Measurements from ENCODE around the gene CHI3L1. TPM values are rescaled to one million over a fixed set of nuclear protein-coding genes. Genes with fewer than 3 reads are reported as not detected.
A peak's percentile ranks its signal among the peaks of the same experiment; 100 is the strongest.

The CHI3L1 gene
- total and polyA plus RNA-seq, 10 of the 15 experiments (the other 5 are each of a cell fraction or from before 2014, with no cell fraction given) = 0.10 to 1.7 (median 0.39) TPM

DNA sequence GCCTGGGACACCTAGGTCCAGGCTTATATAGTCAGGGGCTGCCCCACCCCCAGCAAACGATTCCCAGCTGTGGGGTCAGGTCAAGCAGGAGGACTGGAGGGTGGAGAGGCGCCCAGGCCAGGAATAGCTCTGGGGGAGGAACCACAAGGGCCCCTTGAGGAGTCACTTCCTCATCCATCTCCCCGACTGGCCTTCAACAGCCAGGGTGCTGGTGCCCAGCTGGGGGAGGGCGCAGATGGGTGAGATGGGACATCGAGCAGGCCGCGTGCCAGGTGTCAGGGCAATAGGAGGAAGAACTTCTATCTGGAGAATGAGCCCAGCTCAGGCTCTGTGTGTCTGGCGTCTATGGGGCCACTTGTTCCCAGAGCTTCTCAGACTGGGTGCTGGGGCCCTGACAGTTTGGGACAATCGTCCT, 10.7 kb downstream of the CHI3L1 start:
- H3K9me3 ChIP-seq (replicated peaks; ENCODE audit: control insufficient read depth, insufficient read depth, low read length) = no peaks in the 10 kb centered on the region
- no TSS peak for BruUV-seq (replicated peaks)
- no peaks in the 10 kb centered on the region for H3K36me3 ChIP-seq (ENCODE audit: control insufficient read depth in 2 of 2, insufficient read depth in 2 of 2, low read length in 1 of 2)
- ATAC-seq (no peak), DNase-seq (ENCODE audit: low read depth, low spot score) (no peak), FAIRE-seq (no peak)
- peaks cover 7% of the 10 kb centered on the region; the same call in 1 of the 2 replicates for H3K4me1 ChIP-seq (ENCODE audit: control insufficient read depth, insufficient read depth, low read length)
- ChIA-PET SMC1A (ENCODE audit: uncharacterized antibody, unreplicated experiment) (interaction anchor here (0.7 to 1.2 kb wide), 3 partner anchors 43 to 136 kb away, joined by 3 read pairs; no protein-coding TSS in a partner anchor), CTCF (interaction anchor here (0.8 to 2.1 kb wide), 8 partner anchors 10 to 526 kb away, joined by 3 to 18 read pairs (median 4); partner anchors contain the start of gene CHI3L1), POLR2A (no interaction called here), RAD21 (ENCODE audit: unreplicated experiment) (interaction anchor here (1.4 to 1.7 kb wide), 2 partner anchors 9 to 41 kb away, joined by 4 to 9 read pairs; no protein-coding TSS in a partner anchor)
- H3K4me2 ChIP-seq (ENCODE audit: control insufficient read depth, insufficient read depth) = no peak overlapping the region
- H3K27ac ChIP-seq (ENCODE audit: control insufficient read depth, insufficient read depth) = no peak overlapping the region
- 2% methylated on average over 9 of the region's 9 CpGs for WGBS (ENCODE audit: insufficient coverage, insufficient replicate concordance, low lambda C conversion rate, missing lambda C conversion rate)
- H4K20me1 ChIP-seq (ENCODE audit: control insufficient read depth, insufficient read depth) = no peaks in the 10 kb centered on the region
- in situ Hi-C loops (cut with MboI) = no loop called here
- H3K79me2 ChIP-seq (ENCODE audit: control insufficient read depth, insufficient read depth, low read length) = no peaks in the 10 kb centered on the region
- H3K4me3 ChIP-seq = no peak overlapping the region
- intact Hi-C loops (cut with micrococcal nuclease; ENCODE audit: unreplicated experiment) = no loop called here
- H3K27me3 ChIP-seq (replicated peaks in 1 of 2; ENCODE audit: control insufficient read depth in 2 of 2, insufficient read depth in 2 of 2, low read length in 1 of 2) = no peaks in the 10 kb centered on the region; a peak in 1 of 4 replicates
- no peak overlapping the region for H3K9ac ChIP-seq (ENCODE audit: control insufficient read depth, insufficient read depth, low read length)
- H2AFZ ChIP-seq (ENCODE audit: control insufficient read depth, low read depth, low read length) = no peak overlapping the region
- TF ChIP-seq, protein P1, sequence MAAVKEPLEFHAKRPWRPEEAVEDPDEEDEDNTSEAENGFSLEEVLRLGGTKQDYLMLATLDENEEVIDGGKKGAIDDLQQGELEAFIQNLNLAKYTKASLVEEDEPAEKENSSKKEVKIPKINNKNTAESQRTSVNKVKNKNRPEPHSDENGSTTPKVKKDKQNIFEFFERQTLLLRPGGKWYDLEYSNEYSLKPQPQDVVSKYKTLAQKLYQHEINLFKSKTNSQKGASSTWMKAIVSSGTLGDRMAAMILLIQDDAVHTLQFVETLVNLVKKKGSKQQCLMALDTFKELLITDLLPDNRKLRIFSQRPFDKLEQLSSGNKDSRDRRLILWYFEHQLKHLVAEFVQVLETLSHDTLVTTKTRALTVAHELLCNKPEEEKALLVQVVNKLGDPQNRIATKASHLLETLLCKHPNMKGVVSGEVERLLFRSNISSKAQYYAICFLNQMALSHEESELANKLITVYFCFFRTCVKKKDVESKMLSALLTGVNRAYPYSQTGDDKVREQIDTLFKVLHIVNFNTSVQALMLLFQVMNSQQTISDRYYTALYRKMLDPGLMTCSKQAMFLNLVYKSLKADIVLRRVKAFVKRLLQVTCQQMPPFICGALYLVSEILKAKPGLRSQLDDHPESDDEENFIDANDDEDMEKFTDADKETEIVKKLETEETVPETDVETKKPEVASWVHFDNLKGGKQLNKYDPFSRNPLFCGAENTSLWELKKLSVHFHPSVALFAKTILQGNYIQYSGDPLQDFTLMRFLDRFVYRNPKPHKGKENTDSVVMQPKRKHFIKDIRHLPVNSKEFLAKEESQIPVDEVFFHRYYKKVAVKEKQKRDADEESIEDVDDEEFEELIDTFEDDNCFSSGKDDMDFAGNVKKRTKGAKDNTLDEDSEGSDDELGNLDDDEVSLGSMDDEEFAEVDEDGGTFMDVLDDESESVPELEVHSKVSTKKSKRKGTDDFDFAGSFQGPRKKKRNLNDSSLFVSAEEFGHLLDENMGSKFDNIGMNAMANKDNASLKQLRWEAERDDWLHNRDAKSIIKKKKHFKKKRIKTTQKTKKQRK (IDR thresholded peaks at IDR 0.05; ENCODE audit: low read depth, low read length) = no peak
- no peak for TF ChIP-seq ZNF274 (IDR thresholded peaks at IDR 0.05; ENCODE audit: insufficient read depth, insufficient read length)
- TF ChIP-seq BMI1 (IDR thresholded peaks at IDR 0.05; ENCODE audit: borderline replicate concordance) = no peak
- TF ChIP-seq, protein P2, sequence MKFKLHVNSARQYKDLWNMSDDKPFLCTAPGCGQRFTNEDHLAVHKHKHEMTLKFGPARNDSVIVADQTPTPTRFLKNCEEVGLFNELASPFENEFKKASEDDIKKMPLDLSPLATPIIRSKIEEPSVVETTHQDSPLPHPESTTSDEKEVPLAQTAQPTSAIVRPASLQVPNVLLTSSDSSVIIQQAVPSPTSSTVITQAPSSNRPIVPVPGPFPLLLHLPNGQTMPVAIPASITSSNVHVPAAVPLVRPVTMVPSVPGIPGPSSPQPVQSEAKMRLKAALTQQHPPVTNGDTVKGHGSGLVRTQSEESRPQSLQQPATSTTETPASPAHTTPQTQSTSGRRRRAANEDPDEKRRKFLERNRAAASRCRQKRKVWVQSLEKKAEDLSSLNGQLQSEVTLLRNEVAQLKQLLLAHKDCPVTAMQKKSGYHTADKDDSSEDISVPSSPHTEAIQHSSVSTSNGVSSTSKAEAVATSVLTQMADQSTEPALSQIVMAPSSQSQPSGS (IDR thresholded peaks at IDR 0.05; ENCODE audit: low read length) = no peak
- TF ChIP-seq RB1 (IDR thresholded peaks at IDR 0.05; ENCODE audit: borderline replicate concordance) = no peak
- no peak for TF ChIP-seq ZNF384 (IDR thresholded peaks at IDR 0.05; ENCODE audit: borderline replicate concordance, low read depth, low read length)
- TF ChIP-seq ZBED1 (IDR thresholded peaks at IDR 0.05; ENCODE audit: borderline replicate concordance) = no peak
- TF ChIP-seq MEF2A (IDR thresholded peaks at IDR 0.05; ENCODE audit: insufficient read depth, low read depth, low read length) = 0 out of 2 replicates have a peak, but pooled peaks have one; percentile 14
- 0 out of 2 replicates have a peak, but pooled peaks have one; percentile 25 for TF ChIP-seq IKZF1 (conservative IDR thresholded peaks at IDR 0.05)
- no peak for TF ChIP-seq TCF3 (IDR thresholded peaks at IDR 0.05; ENCODE audit: borderline replicate concordance, insufficient read depth, low read depth, low read length)
- no peak for TF ChIP-seq SP1 (IDR thresholded peaks at IDR 0.05; ENCODE audit: low read depth, low read length)
- TF ChIP-seq, protein P3, sequence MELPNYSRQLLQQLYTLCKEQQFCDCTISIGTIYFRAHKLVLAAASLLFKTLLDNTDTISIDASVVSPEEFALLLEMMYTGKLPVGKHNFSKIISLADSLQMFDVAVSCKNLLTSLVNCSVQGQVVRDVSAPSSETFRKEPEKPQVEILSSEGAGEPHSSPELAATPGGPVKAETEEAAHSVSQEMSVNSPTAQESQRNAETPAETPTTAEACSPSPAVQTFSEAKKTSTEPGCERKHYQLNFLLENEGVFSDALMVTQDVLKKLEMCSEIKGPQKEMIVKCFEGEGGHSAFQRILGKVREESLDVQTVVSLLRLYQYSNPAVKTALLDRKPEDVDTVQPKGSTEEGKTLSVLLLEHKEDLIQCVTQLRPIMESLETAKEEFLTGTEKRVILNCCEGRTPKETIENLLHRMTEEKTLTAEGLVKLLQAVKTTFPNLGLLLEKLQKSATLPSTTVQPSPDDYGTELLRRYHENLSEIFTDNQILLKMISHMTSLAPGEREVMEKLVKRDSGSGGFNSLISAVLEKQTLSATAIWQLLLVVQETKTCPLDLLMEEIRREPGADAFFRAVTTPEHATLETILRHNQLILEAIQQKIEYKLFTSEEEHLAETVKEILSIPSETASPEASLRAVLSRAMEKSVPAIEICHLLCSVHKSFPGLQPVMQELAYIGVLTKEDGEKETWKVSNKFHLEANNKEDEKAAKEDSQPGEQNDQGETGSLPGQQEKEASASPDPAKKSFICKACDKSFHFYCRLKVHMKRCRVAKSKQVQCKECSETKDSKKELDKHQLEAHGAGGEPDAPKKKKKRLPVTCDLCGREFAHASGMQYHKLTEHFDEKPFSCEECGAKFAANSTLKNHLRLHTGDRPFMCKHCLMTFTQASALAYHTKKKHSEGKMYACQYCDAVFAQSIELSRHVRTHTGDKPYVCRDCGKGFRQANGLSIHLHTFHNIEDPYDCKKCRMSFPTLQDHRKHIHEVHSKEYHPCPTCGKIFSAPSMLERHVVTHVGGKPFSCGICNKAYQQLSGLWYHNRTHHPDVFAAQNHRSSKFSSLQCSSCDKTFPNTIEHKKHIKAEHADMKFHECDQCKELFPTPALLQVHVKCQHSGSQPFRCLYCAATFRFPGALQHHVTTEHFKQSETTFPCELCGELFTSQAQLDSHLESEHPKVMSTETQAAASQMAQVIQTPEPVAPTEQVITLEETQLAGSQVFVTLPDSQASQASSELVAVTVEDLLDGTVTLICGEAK (IDR thresholded peaks at IDR 0.05; ENCODE audit: borderline replicate concordance) = no peak
- peak; percentile 63 for TF ChIP-seq SPI1 (IDR thresholded peaks at IDR 0.05; ENCODE audit: borderline replicate concordance, insufficient read depth, low read depth, low read length)

Data from GM12878 (cell line).